ENCODE results near the gene PRKCE. TPM values are rescaled to one million over a fixed set of nuclear protein-coding genes. Genes with fewer than 3 reads are reported as not detected.
"Not testable (repeated sequence)": the region's sequence is repeated elsewhere in the genome, so short reads cannot be mapped to it uniquely, and the experiment has no call there.

PRKCE gene
- total RNA-seq, 1 donor from 2014 or later: 21.0 TPM

GRCh38 chr2:45688479-45689298 lies 37.2 kb downstream of the PRKCE start:
- no peak for DNase-seq (ENCODE audit: low read depth)
- Histone ChIP-seq H3K27me3 (ENCODE audit: control insufficient read depth, insufficient read depth, low read length) (no peaks in the 10 kb centered on the region), H3K36me3 (ENCODE audit: control insufficient read depth, insufficient read depth, low read length) (no peaks in the 10 kb centered on the region), H3K4me3 (ENCODE audit: low read depth, low read length) (no peak overlapping the region)
- no peak for TF ChIP-seq CTCF (IDR thresholded peaks at IDR 0.05; ENCODE audit: insufficient read depth, low read length, poor library complexity, severe bottlenecking)

- no peaks in the 10 kb centered on the region for H3K27me3 ChIP-seq (ENCODE audit: control insufficient read depth, insufficient read depth, low read length)
- no peak for DNase-seq (ENCODE audit: low read depth)
- H3K4me3 ChIP-seq (ENCODE audit: low read depth, low read length): no peak overlapping the region
- no peaks in the 10 kb centered on the region for H3K36me3 ChIP-seq (ENCODE audit: control insufficient read depth, insufficient read depth, low read length)
- no peak for TF ChIP-seq CTCF (IDR thresholded peaks at IDR 0.05; ENCODE audit: insufficient read depth, low read length, poor library complexity, severe bottlenecking)
These were observed 38.8 kb downstream of the PRKCE start for GRCh38 chr2:45690231-45690630.

GRCh38 chr2:45691171-45691999 lies 39.9 kb downstream of the PRKCE start:
- Histone ChIP-seq H3K27me3 (ENCODE audit: control insufficient read depth, insufficient read depth, low read length) (no peaks in the 10 kb centered on the region), H3K36me3 (ENCODE audit: control insufficient read depth, insufficient read depth, low read length) (no peaks in the 10 kb centered on the region), H3K4me3 (ENCODE audit: low read depth, low read length) (no peak overlapping the region)
- no peak for DNase-seq (ENCODE audit: low read depth)
- TF ChIP-seq CTCF (IDR thresholded peaks at IDR 0.05; ENCODE audit: insufficient read depth, low read length, poor library complexity, severe bottlenecking): no peak

GRCh38 chr2:45692566-45692965 lies 41.1 kb downstream of the PRKCE start:
- no peak for TF ChIP-seq CTCF (IDR thresholded peaks at IDR 0.05; ENCODE audit: insufficient read depth, low read length, poor library complexity, severe bottlenecking)
- no peak for DNase-seq (ENCODE audit: low read depth)
- Histone ChIP-seq H3K27me3 (ENCODE audit: control insufficient read depth, insufficient read depth, low read length) (no peaks in the 10 kb centered on the region), H3K4me3 (ENCODE audit: low read depth, low read length) (no peak overlapping the region), H3K36me3 (ENCODE audit: control insufficient read depth, insufficient read depth, low read length) (no peaks in the 10 kb centered on the region)

- not testable (repeated sequence) for DNase-seq (ENCODE audit: low read depth); H3K4me3 ChIP-seq (ENCODE audit: low read depth, low read length); H3K36me3 ChIP-seq (ENCODE audit: control insufficient read depth, insufficient read depth, low read length); H3K27me3 ChIP-seq (ENCODE audit: control insufficient read depth, insufficient read depth, low read length)
These were observed 44.1 kb downstream of the PRKCE start for GRCh38 chr2:45695480-45696007.

GRCh38 chr2:45696708-45697107 lies 45.2 kb downstream of the PRKCE start:
- Histone ChIP-seq H3K27me3 (ENCODE audit: control insufficient read depth, insufficient read depth, low read length) (no peaks in the 10 kb centered on the region), H3K4me3 (ENCODE audit: low read depth, low read length) (no peak overlapping the region), H3K36me3 (ENCODE audit: control insufficient read depth, insufficient read depth, low read length) (no peaks in the 10 kb centered on the region)
- DNase-seq (ENCODE audit: low read depth): no peak
- TF ChIP-seq CTCF (IDR thresholded peaks at IDR 0.05; ENCODE audit: insufficient read depth, low read length, poor library complexity, severe bottlenecking): no peak
